Cardiac septum (tissue), 1 donor: ENCODE data around the gene CEP131. TPM values are rescaled to one million over a fixed set of nuclear protein-coding genes. Genes with fewer than 3 reads are reported as not detected.

Experiments
- DNase-seq: peaks from one replicate; pipeline ENCODE4 v3.0.0-alpha.2; 2020; ENCODE audit warnings: low spot score
- intact Hi-C: fragments of 100-400 bp; cut with DNase I; formaldehyde crosslinking; loops from one replicate; pipeline ENCODE4 v1.14.0; 2022
- total RNA-seq: library from RNA; stranded (reverse); fragmentation: NEBNext Ultra II Directional; extraction: Animal tissue kit (Norgen Biotek cat#: 25700); gene quantifications from one replicate; pipeline ENCODE4 v1.2.1, GENCODE V29; 2021
- donor health status: DM: no; HTN: no; CAD: no.

Gene CEP131
- total RNA-seq, 1 donor from 2014 or later: 6.8 TPM

GRCh38 chr17:81179861-81180260 lies 42.9 kb downstream of the CEP131 start:
- DNase-seq: no peak
- intact Hi-C loops: no loop called here

- no peak for DNase-seq
Observed at GRCh38 chr17:81179220-81179619, 43.5 kb downstream of the CEP131 start.

GRCh38 chr17:81178136-81179091 lies 44.4 kb downstream of the CEP131 start:
- no peak for DNase-seq
- intact Hi-C loops: no loop called here

More at GRCh38 chr17:81179220-81179619, 43.5 kb downstream of the CEP131 start:
- intact Hi-C loops: no loop called here

GRCh38 chr17:81176666-81177065 lies 46.1 kb downstream of the CEP131 start:
- intact Hi-C loops: no loop called here
- DNase-seq: no peak

- no peak for DNase-seq
- intact Hi-C loops: no loop called here
Observed at GRCh38 chr17:81173762-81174155, 49.0 kb downstream of the CEP131 start.

GRCh38 chr17:81173052-81173761 lies 49.6 kb downstream of the CEP131 start:
- no peak for DNase-seq

GRCh38 chr17:81171941-81172340 lies 50.8 kb downstream of the CEP131 start:
- no peak for DNase-seq
- intact Hi-C loops: no loop called here

More at GRCh38 chr17:81173052-81173761, 49.6 kb downstream of the CEP131 start:
- intact Hi-C loops: no loop called here

- no peak for DNase-seq
- intact Hi-C loops: no loop called here
Observed at GRCh38 chr17:81170727-81171494, 51.9 kb downstream of the CEP131 start.

- intact Hi-C loops: no loop called here
- no peak for DNase-seq
Observed at GRCh38 chr17:81169870-81170309, 52.9 kb downstream of the CEP131 start.

- no peak for DNase-seq
- intact Hi-C loops: no loop called here
Observed at GRCh38 chr17:81167638-81168037, 55.1 kb downstream of the CEP131 start.

- no peak for DNase-seq
- intact Hi-C loops: no loop called here
Observed at GRCh38 chr17:81167194-81167524, 55.6 kb downstream of the CEP131 start.

- intact Hi-C loops: no loop called here
- no peak for DNase-seq
Observed at GRCh38 chr17:81166033-81166492, 56.7 kb downstream of the CEP131 start, which contains the start of gene AATK. Gene AATK, minus strand, starts transcription at chr17:81166221. Its CDS starts 229 bp downstream, at chr17:81165992.

- intact Hi-C loops: no loop called here
- DNase-seq: no peak
Observed at GRCh38 chr17:81165246-81166032, 57.3 kb downstream of the CEP131 start, which contains the start of gene PVALEF. Gene PVALEF, plus strand, starts transcription at chr17:81165507. Its CDS starts 15,720 bp downstream, at chr17:81181227.

- DNase-seq: no peak
Observed at GRCh38 chr17:81164371-81165245, 58.2 kb downstream of the CEP131 start.

GRCh38 chr17:81163703-81164370 lies 58.9 kb downstream of the CEP131 start:
- intact Hi-C loops: no loop called here
- DNase-seq: no peak

More at GRCh38 chr17:81164371-81165245, 58.2 kb downstream of the CEP131 start:
- intact Hi-C loops: no loop called here

GRCh38 chr17:81163051-81163695 lies 59.6 kb downstream of the CEP131 start:
- intact Hi-C loops: no loop called here
- no peak for DNase-seq

GRCh38 chr17:81162491-81162890 lies 60.3 kb downstream of the CEP131 start:
- no peak for DNase-seq
- intact Hi-C loops: no loop called here
